ENCODE data around the gene COL4A4. TPM values are rescaled to one million over a fixed set of nuclear protein-coding genes. Genes with fewer than 3 reads are reported as not detected.

Gene COL4A4
- total and polyA plus RNA-seq, 2 of the 13 experiments (the other 11 are each of a cell fraction or from before 2014, with no cell fraction given), result not detected

DNA sequence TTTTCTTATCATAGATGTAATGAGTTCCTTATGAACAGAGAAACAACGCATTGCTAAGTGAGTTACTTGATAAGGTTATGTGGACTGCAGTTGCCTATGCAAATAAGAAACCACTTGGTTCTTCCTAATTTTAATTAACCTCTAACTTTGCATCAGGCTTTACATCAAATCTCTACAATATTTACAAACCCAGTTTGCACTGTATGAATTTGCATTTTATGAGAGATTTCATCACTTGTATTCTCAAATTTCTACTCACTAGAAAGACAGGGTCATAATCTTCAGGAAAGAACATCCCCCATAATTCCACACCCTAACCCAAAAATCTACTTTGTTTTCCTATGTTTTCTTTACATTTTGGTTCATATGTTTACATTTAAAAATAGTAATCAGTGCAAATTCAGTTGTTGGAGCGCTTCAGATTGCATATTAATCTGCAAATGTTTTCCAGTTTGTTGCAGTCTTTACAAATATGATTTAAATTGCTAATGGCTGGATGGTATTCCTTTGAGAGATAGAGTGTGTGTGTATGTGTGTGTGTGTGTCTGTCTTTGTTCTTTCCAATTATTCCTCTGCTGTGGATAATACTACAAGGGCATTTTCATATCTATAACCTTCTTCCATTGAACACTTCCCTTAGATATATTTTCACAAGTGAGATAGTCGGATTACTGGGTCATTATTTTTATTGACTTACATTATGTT is 106.1 kb downstream of the COL4A4 start:
- H3K4me2 ChIP-seq (ENCODE audit: low read depth, low read length), result no peak overlapping the region
- intact Hi-C loops (cut with micrococcal nuclease; ENCODE audit: unreplicated experiment), result no loop called here
- H3K9ac ChIP-seq (ENCODE audit: insufficient read depth, low read depth, low read length), result no peak overlapping the region
- ChIA-PET CTCF (ENCODE audit: low intra/inter-chr PET ratio, low total read pairs) (no interaction called here), POLR2A (no interaction called here)
- in situ Hi-C loops (cut with HindIII; ENCODE audit: extremely low pct_ligation_motif_present, low pct_unique_long_range_greater_than_20kb), result no loop called here
- no peaks in the 10 kb centered on the region for H4K20me1 ChIP-seq (ENCODE audit: insufficient read depth, low read length)
- DNase-seq (ENCODE audit: low spot score), result no peak
- no peak for ATAC-seq
- no peak overlapping the region for H3K27ac ChIP-seq (ENCODE audit: extremely low read length, insufficient read depth, low read length)
- TF ChIP-seq SMARCC2 (IDR thresholded peaks at IDR 0.05) (no peak), NFATC3 (CRISPR knock-in tag; IDR thresholded peaks at IDR 0.05) (no peak), NCOR1 (IDR thresholded peaks at IDR 0.05; ENCODE audit: borderline replicate concordance, low read length) (no peak), ZFP1 (CRISPR knock-in tag; IDR thresholded peaks at IDR 0.05) (no peak), POLR2A (IDR thresholded peaks at IDR 0.05; ENCODE audit: insufficient read depth in 1 of 2, low read depth in 2 of 2, low read length in 2 of 2) (no peak), NFIC (IDR thresholded peaks at IDR 0.05; ENCODE audit: low read length) (no peak), ARNTL (CRISPR knock-in tag; IDR thresholded peaks at IDR 0.05) (no peak), MZF1 (CRISPR knock-in tag; IDR thresholded peaks at IDR 0.05; ENCODE audit: borderline replicate concordance) (no peak), U2AF1 (optimal IDR thresholded peaks at IDR 0.05; ENCODE audit: low read depth, low read length) (no peak), HNRNPL (IDR thresholded peaks at IDR 0.05; ENCODE audit: low read depth, low read length) (no peak)
- TF ChIP-seq, protein P1, sequence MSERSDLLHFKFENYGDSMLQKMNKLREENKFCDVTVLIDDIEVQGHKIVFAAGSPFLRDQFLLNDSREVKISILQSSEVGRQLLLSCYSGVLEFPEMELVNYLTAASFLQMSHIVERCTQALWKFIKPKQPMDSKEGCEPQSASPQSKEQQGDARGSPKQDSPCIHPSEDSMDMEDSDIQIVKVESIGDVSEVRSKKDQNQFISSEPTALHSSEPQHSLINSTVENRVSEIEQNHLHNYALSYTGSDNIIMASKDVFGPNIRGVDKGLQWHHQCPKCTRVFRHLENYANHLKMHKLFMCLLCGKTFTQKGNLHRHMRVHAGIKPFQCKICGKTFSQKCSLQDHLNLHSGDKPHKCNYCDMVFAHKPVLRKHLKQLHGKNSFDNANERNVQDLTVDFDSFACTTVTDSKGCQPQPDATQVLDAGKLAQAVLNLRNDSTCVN (CRISPR knock-in tag; IDR thresholded peaks at IDR 0.05; ENCODE audit: borderline replicate concordance), result no peak
- TF ChIP-seq, protein P2, sequence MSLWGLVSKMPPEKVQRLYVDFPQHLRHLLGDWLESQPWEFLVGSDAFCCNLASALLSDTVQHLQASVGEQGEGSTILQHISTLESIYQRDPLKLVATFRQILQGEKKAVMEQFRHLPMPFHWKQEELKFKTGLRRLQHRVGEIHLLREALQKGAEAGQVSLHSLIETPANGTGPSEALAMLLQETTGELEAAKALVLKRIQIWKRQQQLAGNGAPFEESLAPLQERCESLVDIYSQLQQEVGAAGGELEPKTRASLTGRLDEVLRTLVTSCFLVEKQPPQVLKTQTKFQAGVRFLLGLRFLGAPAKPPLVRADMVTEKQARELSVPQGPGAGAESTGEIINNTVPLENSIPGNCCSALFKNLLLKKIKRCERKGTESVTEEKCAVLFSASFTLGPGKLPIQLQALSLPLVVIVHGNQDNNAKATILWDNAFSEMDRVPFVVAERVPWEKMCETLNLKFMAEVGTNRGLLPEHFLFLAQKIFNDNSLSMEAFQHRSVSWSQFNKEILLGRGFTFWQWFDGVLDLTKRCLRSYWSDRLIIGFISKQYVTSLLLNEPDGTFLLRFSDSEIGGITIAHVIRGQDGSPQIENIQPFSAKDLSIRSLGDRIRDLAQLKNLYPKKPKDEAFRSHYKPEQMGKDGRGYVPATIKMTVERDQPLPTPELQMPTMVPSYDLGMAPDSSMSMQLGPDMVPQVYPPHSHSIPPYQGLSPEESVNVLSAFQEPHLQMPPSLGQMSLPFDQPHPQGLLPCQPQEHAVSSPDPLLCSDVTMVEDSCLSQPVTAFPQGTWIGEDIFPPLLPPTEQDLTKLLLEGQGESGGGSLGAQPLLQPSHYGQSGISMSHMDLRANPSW (CRISPR knock-in tag; IDR thresholded peaks at IDR 0.05; ENCODE audit: borderline replicate concordance), result no peak
- TF ChIP-seq, protein P3, sequence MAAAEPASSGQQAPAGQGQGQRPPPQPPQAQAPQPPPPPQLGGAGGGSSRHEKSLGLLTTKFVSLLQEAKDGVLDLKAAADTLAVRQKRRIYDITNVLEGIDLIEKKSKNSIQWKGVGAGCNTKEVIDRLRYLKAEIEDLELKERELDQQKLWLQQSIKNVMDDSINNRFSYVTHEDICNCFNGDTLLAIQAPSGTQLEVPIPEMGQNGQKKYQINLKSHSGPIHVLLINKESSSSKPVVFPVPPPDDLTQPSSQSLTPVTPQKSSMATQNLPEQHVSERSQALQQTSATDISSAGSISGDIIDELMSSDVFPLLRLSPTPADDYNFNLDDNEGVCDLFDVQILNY (CRISPR knock-in tag; conservative IDR thresholded peaks at IDR 0.05), result no peak
- BruUV-seq (replicated peaks), result no TSS peak
- no peaks in the 10 kb centered on the region for H3K79me2 ChIP-seq (ENCODE audit: insufficient read depth, low read length)
- 2% methylated on average over 3 of the region's 3 CpGs for WGBS (ENCODE audit: low lambda C conversion rate)
- no peaks in the 10 kb centered on the region for H3K4me1 ChIP-seq (ENCODE audit: insufficient read depth, low read length)
- no peak overlapping the region for H2AFZ ChIP-seq (ENCODE audit: low read length)
- H3K36me3 ChIP-seq (replicated peaks in 1 of 2; ENCODE audit: control insufficient read depth in 1 of 2, insufficient read depth in 2 of 2, low read length in 2 of 2), result no peaks in the 10 kb centered on the region
- no peak overlapping the region for H3K4me3 ChIP-seq (replicated peaks in 1 of 3; ENCODE audit: insufficient read depth in 1 of 3, low read depth in 2 of 3, low read length in 3 of 3)
- FAIRE-seq, result no peak
- H3K27me3 ChIP-seq (ENCODE audit: control insufficient read depth in 1 of 2, insufficient read depth in 2 of 2, low read length in 2 of 2), result peaks cover 0 to under 1% of the 10 kb centered on the region in 2 experiments; a peak in 1 of 5 replicates
- no peaks in the 10 kb centered on the region for H3K9me3 ChIP-seq (ENCODE audit: low read length)

Measured in HepG2 (cell line).